ENCODE data around the gene C6orf47. TPM values are rescaled to one million over a fixed set of nuclear protein-coding genes. Genes with fewer than 3 reads are reported as not detected.

Gene C6orf47
- total RNA-seq, 2 experiments from 2014 or later = 10.1 to 11.7 TPM

- intact Hi-C loops (cut with DNase I, micrococcal nuclease) = loop anchor here (1.0 to 10.0 kb wide), 5 partner anchors 8 to 1545 kb away; partner anchors contain the start of genes BAG6 (in 2 of the 2), HSD17B8 (in 1 of the 2), MICA (in 1 of the 2) and MRPS18B (in 1 of the 2)
- peaks cover 43% of the 10 kb centered on the region for H3K36me3 Mint-ChIP-seq (ENCODE audit: low read depth)
- peak; percentile 61 for ATAC-seq
- H3K4me3 Mint-ChIP-seq = peak overlapping the region; percentile 88
- peaks cover 67% of the 10 kb centered on the region for H3K4me1 Mint-ChIP-seq
- CTCF ChIA-PET = interaction anchor here (0.6 to 2.6 kb wide), 4 partner anchors 9 to 171 kb away, joined by 3 to 16 read pairs (median 4); partner anchors contain the start of genes BAG6 and VARS1
- peak; percentile 65 for DNase-seq
- peak overlapping the region; percentile 93 for H3K27ac Mint-ChIP-seq
- H3K9me3 Mint-ChIP-seq (ENCODE audit: low read depth) = no peaks in the 10 kb centered on the region
- no peaks in the 10 kb centered on the region for H3K27me3 Mint-ChIP-seq
- POLR2A ChIA-PET = interaction anchor here (2.3 kb wide), 1 partner anchor 7 kb away, joined by 12 read pairs; the partner anchor contains the start of gene BAG6
Measured at GRCh38 chr6:31659649-31660380, 763 bp downstream of the C6orf47 start.

- Mint-ChIP-seq H3K36me3 (ENCODE audit: low read depth) (peaks cover 36% of the 10 kb centered on the region), H3K4me3 (peak overlapping the region; percentile 88), H3K9me3 (ENCODE audit: low read depth) (no peaks in the 10 kb centered on the region), H3K27ac (peak overlapping the region; percentile 93), H3K4me1 (peaks cover 61% of the 10 kb centered on the region), H3K27me3 (no peaks in the 10 kb centered on the region)
- ATAC-seq = no peak
- POLR2A ChIA-PET = no interaction called here
- intact Hi-C loops (cut with DNase I, micrococcal nuclease) = no loop called here
- DNase-seq = no peak
- CTCF ChIA-PET = interaction anchor here (0.6 kb wide), 1 partner anchor 137 kb away, joined by 3 read pairs; the partner anchor contains the start of gene VARS1
Measured at GRCh38 chr6:31658983-31659648, 1.5 kb downstream of the C6orf47 start.

- peak overlapping the region; percentile 93 for H3K27ac Mint-ChIP-seq
- ATAC-seq (no peak), DNase-seq (no peak)
- H3K36me3 Mint-ChIP-seq (ENCODE audit: low read depth) = peaks cover 27% of the 10 kb centered on the region
- intact Hi-C loops (cut with DNase I, micrococcal nuclease) = no loop called here
- POLR2A ChIA-PET = no interaction called here
- H3K27me3 Mint-ChIP-seq = no peaks in the 10 kb centered on the region
- H3K4me3 Mint-ChIP-seq = peak overlapping the region; percentile 88
- peaks cover 55% of the 10 kb centered on the region for H3K4me1 Mint-ChIP-seq
- H3K9me3 Mint-ChIP-seq (ENCODE audit: low read depth) = no peaks in the 10 kb centered on the region
- CTCF ChIA-PET = interaction anchor here (0.6 kb wide), 1 partner anchor 61 kb away, joined by 4 read pairs; no protein-coding TSS in a partner anchor
Measured at GRCh38 chr6:31658158-31658688, 2.4 kb downstream of the C6orf47 start.

GRCh38 chr6:31657406-31658157 lies 3.0 kb downstream of the C6orf47 start:
- intact Hi-C loops (cut with DNase I, micrococcal nuclease) = no loop called here
- DNase-seq (peak; percentile 64), ATAC-seq (no peak)
- Mint-ChIP-seq H3K4me1 (peaks cover 53% of the 10 kb centered on the region), H3K27me3 (no peaks in the 10 kb centered on the region), H3K4me3 (no peak overlapping the region), H3K27ac (peak overlapping the region; percentile 93), H3K36me3 (ENCODE audit: low read depth) (peaks cover 23% of the 10 kb centered on the region), H3K9me3 (ENCODE audit: low read depth) (no peaks in the 10 kb centered on the region)
- CTCF ChIA-PET = interaction anchor here (0.7 kb wide), 1 partner anchor 130 kb away, joined by 3 read pairs; no protein-coding TSS in a partner anchor
- POLR2A ChIA-PET = interaction anchor here (0.6 kb wide), 2 partner anchors 10 to 198 kb away, joined by 3 to 5 read pairs; no protein-coding TSS in a partner anchor

- Mint-ChIP-seq H3K27ac (peak within 1 kb of the TSS; percentile 14), H3K4me1 (peaks cover 49% of the 10 kb centered on the region), H3K4me3 (no peak within 1 kb of the TSS), H3K9me3 (ENCODE audit: low read depth) (no peaks in the 10 kb centered on the region), H3K27me3 (no peaks in the 10 kb centered on the region), H3K36me3 (ENCODE audit: low read depth) (peaks cover 17% of the 10 kb centered on the region)
- DNase-seq (no peak), ATAC-seq (no peak)
- ChIA-PET CTCF (interaction anchor here (0.7 to 5.8 kb wide), 6 partner anchors 9 to 193 kb away, joined by 3 to 39 read pairs (median 3); partner anchors contain the start of genes GPANK1 and LY6G5C), POLR2A (interaction anchor here (6.0 kb wide), 1 partner anchor 9 kb away, joined by 72 read pairs; the partner anchor contains the start of genes CSNK2B and GPANK1)
- intact Hi-C loops (cut with DNase I, micrococcal nuclease) = no loop called here
Measured at GRCh38 chr6:31655349-31656237, 5.0 kb downstream of the C6orf47 start, which contains the start of gene APOM. TSS of gene APOM (plus strand) at chr6:31655894. CDS start at chr6:31655967, 73 bp downstream.

- CTCF ChIA-PET = interaction anchor here (0.6 to 5.8 kb wide), 9 partner anchors 9 to 192 kb away, joined by 3 to 39 read pairs (median 3); partner anchors contain the start of genes ATP6V1G2, GPANK1 and LY6G5C
- H3K36me3 Mint-ChIP-seq (ENCODE audit: low read depth) = peaks cover 19% of the 10 kb centered on the region
- peaks cover 50% of the 10 kb centered on the region for H3K4me1 Mint-ChIP-seq
- DNase-seq (no peak), ATAC-seq (no peak)
- no peak overlapping the region for H3K27ac Mint-ChIP-seq
- H3K4me3 Mint-ChIP-seq = no peak overlapping the region
- no peaks in the 10 kb centered on the region for H3K9me3 Mint-ChIP-seq (ENCODE audit: low read depth)
- POLR2A ChIA-PET = interaction anchor here (0.6 to 6.0 kb wide), 2 partner anchors 10 to 11 kb away, joined by 3 to 72 read pairs; partner anchors contain the start of genes CSNK2B and GPANK1
- intact Hi-C loops (cut with DNase I, micrococcal nuclease) = loop anchor here in 1 of 2 experiments (5.0 kb wide), 3 partner anchors 457 to 543 kb away; partner anchors contain the start of genes AGPAT1 and RNF5
- no peaks in the 10 kb centered on the region for H3K27me3 Mint-ChIP-seq
Measured at GRCh38 chr6:31654574-31655348, 5.8 kb downstream of the C6orf47 start.

GRCh38 chr6:31652925-31653724 lies 7.5 kb downstream of the C6orf47 start:
- H3K27ac Mint-ChIP-seq = peak overlapping the region; percentile 96
- intact Hi-C loops (cut with DNase I, micrococcal nuclease) = loop anchor here (1.0 to 5.0 kb wide), 20 partner anchors 7 to 1096 kb away; partner anchors contain the start of genes ABHD16A (in 2 of the 2), C6orf47 (in 2 of the 2), PRRC2A (in 2 of the 2) and AGPAT1 (in 1 of the 2)
- peak; percentile 91 for DNase-seq
- ChIA-PET POLR2A (interaction anchor here (0.9 to 6.0 kb wide), 7 partner anchors 8 to 174 kb away, joined by 3 to 72 read pairs (median 6); partner anchors contain the start of genes AIF1, C6orf47, CSNK2B and DDX39B), CTCF (interaction anchor here (0.7 to 5.8 kb wide), 14 partner anchors 8 to 1108 kb away, joined by 3 to 39 read pairs (median 4); partner anchors contain the start of genes C6orf47, DDX39B, GPANK1 and TNF)
- H3K9me3 Mint-ChIP-seq (ENCODE audit: low read depth) = no peaks in the 10 kb centered on the region
- H3K27me3 Mint-ChIP-seq = no peaks in the 10 kb centered on the region
- peaks cover 38% of the 10 kb centered on the region for H3K4me1 Mint-ChIP-seq
- peaks cover 30% of the 10 kb centered on the region for H3K36me3 Mint-ChIP-seq (ENCODE audit: low read depth)
- peak; percentile 71 for ATAC-seq
- H3K4me3 Mint-ChIP-seq = peak overlapping the region; percentile 88

GRCh38 chr6:31651602-31652191 lies 8.9 kb downstream of the C6orf47 start:
- peak; percentile 76 for DNase-seq
- H3K27me3 Mint-ChIP-seq = no peaks in the 10 kb centered on the region
- peak; percentile 62 for ATAC-seq
- intact Hi-C loops (cut with DNase I, micrococcal nuclease) = loop anchor here (1.0 to 5.0 kb wide), 20 partner anchors 9 to 1095 kb away; partner anchors contain the start of genes ABHD16A (in 2 of the 2), C6orf47 (in 2 of the 2), PRRC2A (in 2 of the 2) and AGPAT1 (in 1 of the 2)
- peak overlapping the region; percentile 96 for H3K27ac Mint-ChIP-seq
- H3K36me3 Mint-ChIP-seq (ENCODE audit: low read depth) = peaks cover 41% of the 10 kb centered on the region
- H3K4me1 Mint-ChIP-seq = peaks cover 28% of the 10 kb centered on the region
- peak overlapping the region; percentile 88 for H3K4me3 Mint-ChIP-seq
- CTCF ChIA-PET = interaction anchor here (0.6 to 5.8 kb wide), 13 partner anchors 10 to 544 kb away, joined by 3 to 39 read pairs (median 4); partner anchors contain the start of genes C6orf47, GPANK1, HSPA1B and LY6G5B
- H3K9me3 Mint-ChIP-seq (ENCODE audit: low read depth) = no peaks in the 10 kb centered on the region
- POLR2A ChIA-PET = interaction anchor here (0.6 to 6.0 kb wide), 15 partner anchors 10 to 307 kb away, joined by 3 to 72 read pairs (median 4); partner anchors contain the start of genes ABHD16A, AIF1, C6orf47 and CLIC1
